ENCODE measurements around the gene PSMB1. TPM values are rescaled to one million over a fixed set of nuclear protein-coding genes. Genes with fewer than 3 reads are reported as not detected.

The PSMB1 gene
- total RNA-seq (2021) (356 and 358 TPM in 2 replicates), Bru-seq, nascent RNA (percentile 99 among the genes with signal in this experiment), BruChase-seq, experiment 1, labeled RNA remaining after a 2-hour chase (percentile 98 among the genes with signal in this experiment), BruChase-seq, experiment 2, labeled RNA remaining after a 6-hour chase (percentile 95 among the genes with signal in this experiment)
- long read RNA-seq, transcript PSMB1-202 (5 exons, 1,939 nt), result minor isoform, 7 of 810 reads
- long read RNA-seq, transcript PSMB1-201 (6 exons, 928 nt), result major isoform, 765 of 810 reads
- long read RNA-seq, partial matches to known transcripts, result 2 of 810 reads
- long read RNA-seq, other reads (novel, unspliced or antisense), result 36 of 810 reads

- ChIA-PET POLR2A (ENCODE audit: low non-redundant PET) (no interaction called here), CTCF (interaction anchor here (0.5 kb wide), 1 partner anchor 22 kb away, joined by 3 read pairs; no protein-coding TSS in a partner anchor)
- peaks cover 33% of the 10 kb centered on the region for H3K4me1 ChIP-seq (ENCODE audit: insufficient read depth, low read length, poor library complexity, severe bottlenecking)
- TF ChIP-seq CTCF (conservative IDR thresholded peaks at IDR 0.05; ENCODE audit: low read depth, low read length), result no peak
- TF ChIP-seq EZH2 (IDR thresholded peaks at IDR 0.05; ENCODE audit: borderline replicate concordance, low read depth, low read length, poor library complexity, severe bottlenecking), result no peak
- intact Hi-C loops (cut with micrococcal nuclease; ENCODE audit: unreplicated experiment), result no loop called here
- peak within 1 kb of the TSS; percentile 94 for H3K27ac ChIP-seq (ENCODE audit: low read depth, low read length, poor library complexity, severe bottlenecking)
- no peaks in the 10 kb centered on the region for H3K9me3 ChIP-seq (ENCODE audit: low read depth, low read length, poor library complexity, severe bottlenecking)
- DNase-seq (ENCODE audit: low spot score), result peak; percentile 97
- BruUV-seq (replicated peaks), result no TSS peak
- H3K4me3 ChIP-seq (ENCODE audit: low read depth, low read length, poor library complexity, severe bottlenecking), result peak within 1 kb of the TSS; percentile 60
- peaks cover 29% of the 10 kb centered on the region for H3K36me3 ChIP-seq (ENCODE audit: insufficient read depth, low read length, poor library complexity, severe bottlenecking)
- no peaks in the 10 kb centered on the region for H3K27me3 ChIP-seq (replicated peaks; ENCODE audit: insufficient read depth, low read depth, low read length, poor library complexity)
Measured at GRCh38 chr6:170552765-170553533, at the start of gene PSMB1. Gene PSMB1, minus strand, starts transcription at chr6:170553307. Its CDS starts 65 bp downstream, at chr6:170553242.

GRCh38 chr6:170597278-170597677 is 44.2 kb upstream of the PSMB1 start:
- Histone ChIP-seq H3K9me3 (ENCODE audit: low read depth, low read length, poor library complexity, severe bottlenecking) (no peaks in the 10 kb centered on the region), H3K4me1 (ENCODE audit: insufficient read depth, low read length, poor library complexity, severe bottlenecking) (no peaks in the 10 kb centered on the region), H3K4me3 (ENCODE audit: low read depth, low read length, poor library complexity, severe bottlenecking) (no peak overlapping the region), H3K27ac (ENCODE audit: low read depth, low read length, poor library complexity, severe bottlenecking) (no peak overlapping the region), H3K36me3 (ENCODE audit: insufficient read depth, low read length, poor library complexity, severe bottlenecking) (no peaks in the 10 kb centered on the region), H3K27me3 (replicated peaks; ENCODE audit: insufficient read depth, low read depth, low read length, poor library complexity) (no peaks in the 10 kb centered on the region)
- ChIA-PET CTCF (no interaction called here), POLR2A (ENCODE audit: low non-redundant PET) (no interaction called here)
- BruUV-seq (replicated peaks), result no TSS peak
- intact Hi-C loops (cut with micrococcal nuclease; ENCODE audit: unreplicated experiment), result no loop called here
- no peak for DNase-seq (ENCODE audit: low spot score)
- no peak for TF ChIP-seq CTCF (conservative IDR thresholded peaks at IDR 0.05; ENCODE audit: low read depth, low read length)
- TF ChIP-seq EZH2 (IDR thresholded peaks at IDR 0.05; ENCODE audit: borderline replicate concordance, low read depth, low read length, poor library complexity, severe bottlenecking), result no peak

- Histone ChIP-seq H3K27ac (ENCODE audit: low read depth, low read length, poor library complexity, severe bottlenecking) (no peak overlapping the region), H3K27me3 (replicated peaks; ENCODE audit: insufficient read depth, low read depth, low read length, poor library complexity) (no peaks in the 10 kb centered on the region), H3K4me3 (ENCODE audit: low read depth, low read length, poor library complexity, severe bottlenecking) (no peak overlapping the region), H3K9me3 (ENCODE audit: low read depth, low read length, poor library complexity, severe bottlenecking) (no peaks in the 10 kb centered on the region), H3K4me1 (ENCODE audit: insufficient read depth, low read length, poor library complexity, severe bottlenecking) (no peaks in the 10 kb centered on the region), H3K36me3 (ENCODE audit: insufficient read depth, low read length, poor library complexity, severe bottlenecking) (no peaks in the 10 kb centered on the region)
- peak; percentile 13 for DNase-seq (ENCODE audit: low spot score)
- ChIA-PET POLR2A (ENCODE audit: low non-redundant PET) (no interaction called here), CTCF (no interaction called here)
- no TSS peak for BruUV-seq (replicated peaks)
- intact Hi-C loops (cut with micrococcal nuclease; ENCODE audit: unreplicated experiment), result no loop called here
- TF ChIP-seq EZH2 (IDR thresholded peaks at IDR 0.05; ENCODE audit: borderline replicate concordance, low read depth, low read length, poor library complexity, severe bottlenecking) (no peak), CTCF (conservative IDR thresholded peaks at IDR 0.05; ENCODE audit: low read depth, low read length) (no peak)
Measured at GRCh38 chr6:170596426-170596825, 43.3 kb upstream of the PSMB1 start.

All from A673 (cell line).